SK-N-SH (cell line): Measurements from ENCODE around the gene PON3. TPM values are rescaled to one million over a fixed set of nuclear protein-coding genes. Genes with fewer than 3 reads are reported as not detected.

Experiments
- CTCF ChIA-PET: fragments of 300-600, 350-600 bp; formaldehyde crosslinking; extraction: SDS; loops from one replicate; lab custom pipeline; 2021; lab: Yijun Ruan, JAX
- POLR2A ChIA-PET: fragments of 350-600 bp; sonication (Branson Sonifier 250); formaldehyde crosslinking; extraction: SDS; loops from one replicate; lab custom pipeline; 2020; ENCODE audit warnings: antibody characterized with exemption, inconsistent platforms; lab: Yijun Ruan, JAX
- DNase-seq: peaks from one replicate; pipeline ENCODE4 v3.0.0; 2012
- H2AFZ ChIP-seq: fragments of 200-600 bp; sonication (generic); 2 replicates; pipeline ENCODE4 v1.8.1; 2016; ENCODE audit warnings: antibody characterized with exemption, mild to moderate bottlenecking, low read depth
- H3F3A ChIP-seq: fragments of 200-600 bp; sonication (generic); replicated peaks from 2 replicates; pipeline ENCODE3; 2016; ENCODE audit warnings: antibody characterized with exemption, mild to moderate bottlenecking; ENCODE audit not compliant: insufficient read depth
- H3K27ac ChIP-seq, 2 experiments: fragments of 200-500 bp in 1 of 2; fragments of 200-600 bp in 1 of 2; sonication (Bioruptor generic) in 1 of 2; sonication (generic), shearing (Covaris generic) in 1 of 2; 2 replicates each; pipeline versions ENCODE4 v1.5.1 to v1.6.1; 2014 to 2016; ENCODE audit warnings: low read depth in 2 of 2, inconsistent platforms in 1 of 2, low read length in 1 of 2, mild to moderate bottlenecking in 1 of 2, mixed read lengths in 1 of 2
- H3K27me3 ChIP-seq: fragments of 200-600 bp; sonication (generic), shearing (Covaris generic); 2 replicates; pipeline ENCODE4 v1.6.1; 2016; ENCODE audit warnings: mixed run types; ENCODE audit not compliant: insufficient read depth
- H3K36me3 ChIP-seq, 2 experiments: fragments of 200-500 bp in 1 of 2; fragments of 200-600 bp in 1 of 2; sonication (Bioruptor generic) in 1 of 2; sonication (generic) in 1 of 2; replicated peaks in 1 of 2; 2 replicates each; pipeline versions ENCODE3 to v1.5.1; 2014 to 2016; ENCODE audit warnings: low read length in 1 of 2, mild to moderate bottlenecking in 1 of 2; ENCODE audit not compliant: insufficient read depth in 2 of 2, control insufficient read depth in 1 of 2
- H3K4me1 ChIP-seq, 2 experiments: fragments of 200-500 bp in 1 of 2; fragments of 200-600 bp in 1 of 2; sonication (Bioruptor generic) in 1 of 2; sonication (generic), shearing (Covaris generic) in 1 of 2; 2 replicates each; pipeline versions ENCODE4 v1.5.1 to v1.6.1; 2014 to 2016; ENCODE audit warnings: low read depth in 1 of 2, low read length in 1 of 2, mixed run types in 1 of 2; ENCODE audit not compliant: insufficient read depth in 2 of 2, control insufficient read depth in 1 of 2
- H3K4me2 ChIP-seq: fragments of 200-600 bp; sonication (generic), shearing (Covaris generic); 2 replicates; pipeline ENCODE4 v1.6.1; 2017; ENCODE audit warnings: mixed run types
- H3K4me3 ChIP-seq, 2 experiments: fragments of 200-500 bp in 1 of 2; fragments of 200-600 bp in 1 of 2; sonication (Bioruptor generic) in 1 of 2; sonication (generic), shearing (Covaris generic) in 1 of 2; 2 replicates each; pipeline versions ENCODE4 v1.5.1 to v1.8.1; 2014 to 2016; ENCODE audit warnings: low read depth in 2 of 2, inconsistent platforms in 1 of 2, low read length in 1 of 2, mild to moderate bottlenecking in 1 of 2, mixed read lengths in 1 of 2, moderate library complexity in 1 of 2
- H3K79me2 ChIP-seq: fragments of 200-600 bp; sonication (generic); 2 replicates; pipeline ENCODE4 v1.8.1; 2017; ENCODE audit warnings: mild to moderate bottlenecking; ENCODE audit not compliant: insufficient read depth
- H3K9ac ChIP-seq: fragments of 200-600 bp; sonication (generic); 2 replicates; pipeline ENCODE4 v1.6.1; 2017; ENCODE audit warnings: mixed run types
- H3K9me2 ChIP-seq: fragments of 200-600 bp; sonication (generic); 2 replicates; pipeline ENCODE4 v1.6.1; 2017; ENCODE audit warnings: mixed run types
- H3K9me3 ChIP-seq: fragments of 200-600 bp; sonication (generic); 2 replicates; pipeline ENCODE4 v1.6.1; 2017; ENCODE audit warnings: mixed run types, mild to moderate bottlenecking, moderate library complexity
- H4K20me1 ChIP-seq: fragments of 200-600 bp; sonication (generic); 2 replicates; pipeline ENCODE4 v1.6.1; 2017; ENCODE audit warnings: mild to moderate bottlenecking, mixed run types; ENCODE audit not compliant: insufficient read depth
- CHD2 ChIP-seq: fragments of 150-350 bp; IDR thresholded peaks from 2 replicates; pipeline ENCODE4 v1.6.1; 2018; ENCODE audit warnings: low read length; ENCODE audit not compliant: partially characterized antibody
- ELF1 ChIP-seq: IDR thresholded peaks from 2 replicates; pipeline ENCODE4 v1.4.0; 2012
- EP300 ChIP-seq, 2 experiments: IDR thresholded peaks; 2 replicates each; pipeline versions ENCODE4 v1.4.0 to v1.6.1; 2012; ENCODE audit warnings: borderline replicate concordance in 1 of 2, low read depth in 1 of 2, low read length in 1 of 2
- FOXJ3 ChIP-seq: sonication (generic); formaldehyde crosslinking; IDR thresholded peaks from 2 replicates; pipeline ENCODE4 v1.5.1; 2020; ENCODE audit warnings: mild to moderate bottlenecking, missing genetic modification reagents
- FOXM1 ChIP-seq: IDR thresholded peaks from 2 replicates; pipeline ENCODE4 v1.4.0; 2012; ENCODE audit warnings: low read depth, mild to moderate bottlenecking
- GABPA ChIP-seq: IDR thresholded peaks from 2 replicates; pipeline ENCODE4 v1.4.0; 2012; ENCODE audit warnings: low read depth, mild to moderate bottlenecking
- GATA2 ChIP-seq: sonication (generic); formaldehyde crosslinking; IDR thresholded peaks from 2 replicates; pipeline ENCODE4 v1.5.0; 2020; ENCODE audit warnings: mild to moderate bottlenecking, missing genetic modification reagents
- MEF2A ChIP-seq: IDR thresholded peaks from 2 replicates; pipeline ENCODE4 v1.4.0; 2012; ENCODE audit warnings: low read depth, borderline replicate concordance
- NRF1 ChIP-seq: IDR thresholded peaks from 2 replicates; pipeline ENCODE4 v1.6.1; 2012; ENCODE audit warnings: low read depth, mild to moderate bottlenecking, low read length
- RAD21 ChIP-seq: IDR thresholded peaks from 2 replicates; pipeline ENCODE4 v1.6.1; 2012; ENCODE audit warnings: mild to moderate bottlenecking, low read length
- SMC3 ChIP-seq: IDR thresholded peaks from 2 replicates; pipeline ENCODE4 v1.6.1; 2012; ENCODE audit warnings: low read depth, low read length, improper control_type of control experiment
- TCF12 ChIP-seq: IDR thresholded peaks from 2 replicates; pipeline ENCODE4 v1.4.0; 2012
- YY1 ChIP-seq: IDR thresholded peaks from 2 replicates; pipeline ENCODE4 v1.4.0; 2012; ENCODE audit warnings: low read depth, mild to moderate bottlenecking
- WGBS: methylation state at CpG from one replicate; pipeline ENCODE4 v1.1.6; 2017; ENCODE audit warnings: low lambda C conversion rate; 5-methylcytosine and 5-hydroxymethylcytosine counted together
- polyA plus RNA-seq, 3 experiments: library from polyadenylated mRNA; depleted of rRNA; stranded (reverse); fragments of >200 nt; gene quantifications; 2 replicates each; pipeline ENCODE4 v1.2.3, GENCODE V29; 2012
- small RNA-seq, 7 experiments: library from RNA; depleted of rRNA; stranded (forward); fragments of <200 nt; gene quantifications; one replicate each; pipeline ENCODE3, GENCODE V24; 2012
- TF ChIP-seq, protein P1 (sequence below): fragments of 150-350 bp; IDR thresholded peaks from 2 replicates; pipeline ENCODE4 v1.6.1; 2016; ENCODE audit warnings: mild to moderate bottlenecking, low read depth, low read length
- TF ChIP-seq, protein P2 (sequence below): IDR thresholded peaks from 2 replicates; pipeline ENCODE4 v1.4.0; 2012; ENCODE audit warnings: low read depth, borderline replicate concordance
- TF ChIP-seq, protein P3 (sequence below): fragments of 150-350 bp; IDR thresholded peaks from 2 replicates; pipeline ENCODE4 v1.6.1; 2017; ENCODE audit warnings: antibody characterized with exemption, low read length, low read depth, borderline replicate concordance
- TF ChIP-seq, protein P4 (sequence below): IDR thresholded peaks from 2 replicates; pipeline ENCODE4 v1.4.0; 2012; ENCODE audit warnings: low read depth

Gene PON3
- polyA plus RNA-seq, 1 of the 3 experiments (the other 2 are of a cell fraction) = not detected

DNA sequence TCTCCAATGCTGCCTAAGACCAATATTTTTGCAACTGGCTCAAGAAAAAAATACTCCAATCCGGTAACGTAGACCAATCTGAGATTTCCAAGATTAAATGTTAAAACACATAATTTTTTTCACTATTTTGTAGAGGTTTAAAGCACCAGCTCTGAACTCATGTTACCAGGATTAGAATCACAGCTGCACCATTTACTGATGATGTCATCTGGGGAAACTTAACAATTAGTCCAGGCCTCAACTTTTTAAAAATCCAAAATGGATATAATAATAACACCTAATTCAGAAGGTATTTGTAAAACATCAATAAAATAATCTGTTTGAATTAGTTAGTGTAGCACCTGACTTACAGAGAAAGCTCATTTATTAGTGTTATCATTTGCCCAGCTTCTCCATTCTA, 86.2 kb downstream of the PON3 start:
- Histone ChIP-seq H4K20me1 (no peaks in the 10 kb centered on the region), H3K9me3 (no peaks in the 10 kb centered on the region), H3F3A (no peaks in the 10 kb centered on the region), H3K4me3 (no peak overlapping the region), H3K79me2 (no peaks in the 10 kb centered on the region), H3K27ac (no peak overlapping the region), H3K27me3 (no peaks in the 10 kb centered on the region; the same call in 1 of the 2 replicates), H3K4me1 (peaks cover 3 to 4% of the 10 kb centered on the region in 2 experiments; a peak in 2 of 4 replicates), H2AFZ (no peak overlapping the region), H3K9me2 (no peaks in the 10 kb centered on the region), H3K9ac (no peak overlapping the region), H3K4me2 (no peak overlapping the region), H3K36me3 (no peaks in the 10 kb centered on the region)
- WGBS = 79% methylated on average over 2 of the region's 2 CpGs
- ChIA-PET CTCF (interaction anchor here (0.6 to 1.6 kb wide), 5 partner anchors 13 to 1935 kb away, joined by 3 to 5 read pairs (median 3); no protein-coding TSS in a partner anchor), POLR2A (interaction anchor here (1.2 kb wide), 1 partner anchor 125 kb away, joined by 3 read pairs; the partner anchor contains the start of gene PON2)
- DNase-seq = no peak
- TF ChIP-seq GABPA = no peak
- TF ChIP-seq EP300 (IDR thresholded peaks at IDR 0.05; ENCODE audit: borderline replicate concordance in 1 of 2, low read depth in 1 of 2, low read length in 1 of 2) = no peak
- no peak for TF ChIP-seq TCF12
- no peak for TF ChIP-seq RAD21
- no peak for TF ChIP-seq ELF1
- TF ChIP-seq NRF1 = no peak
- TF ChIP-seq MEF2A = no peak
- TF ChIP-seq YY1 = no peak
- no peak for TF ChIP-seq FOXJ3 (CRISPR knock-in tag)
- TF ChIP-seq SMC3 = no peak
- no peak for TF ChIP-seq FOXM1
- TF ChIP-seq, protein P1, sequence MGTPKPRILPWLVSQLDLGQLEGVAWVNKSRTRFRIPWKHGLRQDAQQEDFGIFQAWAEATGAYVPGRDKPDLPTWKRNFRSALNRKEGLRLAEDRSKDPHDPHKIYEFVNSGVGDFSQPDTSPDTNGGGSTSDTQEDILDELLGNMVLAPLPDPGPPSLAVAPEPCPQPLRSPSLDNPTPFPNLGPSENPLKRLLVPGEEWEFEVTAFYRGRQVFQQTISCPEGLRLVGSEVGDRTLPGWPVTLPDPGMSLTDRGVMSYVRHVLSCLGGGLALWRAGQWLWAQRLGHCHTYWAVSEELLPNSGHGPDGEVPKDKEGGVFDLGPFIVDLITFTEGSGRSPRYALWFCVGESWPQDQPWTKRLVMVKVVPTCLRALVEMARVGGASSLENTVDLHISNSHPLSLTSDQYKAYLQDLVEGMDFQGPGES = no peak
- no peak for TF ChIP-seq GATA2 (CRISPR knock-in tag)
- TF ChIP-seq, protein P2, sequence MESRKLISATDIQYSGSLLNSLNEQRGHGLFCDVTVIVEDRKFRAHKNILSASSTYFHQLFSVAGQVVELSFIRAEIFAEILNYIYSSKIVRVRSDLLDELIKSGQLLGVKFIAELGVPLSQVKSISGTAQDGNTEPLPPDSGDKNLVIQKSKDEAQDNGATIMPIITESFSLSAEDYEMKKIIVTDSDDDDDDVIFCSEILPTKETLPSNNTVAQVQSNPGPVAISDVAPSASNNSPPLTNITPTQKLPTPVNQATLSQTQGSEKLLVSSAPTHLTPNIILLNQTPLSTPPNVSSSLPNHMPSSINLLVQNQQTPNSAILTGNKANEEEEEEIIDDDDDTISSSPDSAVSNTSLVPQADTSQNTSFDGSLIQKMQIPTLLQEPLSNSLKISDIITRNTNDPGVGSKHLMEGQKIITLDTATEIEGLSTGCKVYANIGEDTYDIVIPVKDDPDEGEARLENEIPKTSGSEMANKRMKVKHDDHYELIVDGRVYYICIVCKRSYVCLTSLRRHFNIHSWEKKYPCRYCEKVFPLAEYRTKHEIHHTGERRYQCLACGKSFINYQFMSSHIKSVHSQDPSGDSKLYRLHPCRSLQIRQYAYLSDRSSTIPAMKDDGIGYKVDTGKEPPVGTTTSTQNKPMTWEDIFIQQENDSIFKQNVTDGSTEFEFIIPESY = no peak
- TF ChIP-seq, protein P3, sequence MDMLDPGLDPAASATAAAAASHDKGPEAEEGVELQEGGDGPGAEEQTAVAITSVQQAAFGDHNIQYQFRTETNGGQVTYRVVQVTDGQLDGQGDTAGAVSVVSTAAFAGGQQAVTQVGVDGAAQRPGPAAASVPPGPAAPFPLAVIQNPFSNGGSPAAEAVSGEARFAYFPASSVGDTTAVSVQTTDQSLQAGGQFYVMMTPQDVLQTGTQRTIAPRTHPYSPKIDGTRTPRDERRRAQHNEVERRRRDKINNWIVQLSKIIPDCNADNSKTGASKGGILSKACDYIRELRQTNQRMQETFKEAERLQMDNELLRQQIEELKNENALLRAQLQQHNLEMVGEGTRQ = no peak
- TF ChIP-seq, protein P4, sequence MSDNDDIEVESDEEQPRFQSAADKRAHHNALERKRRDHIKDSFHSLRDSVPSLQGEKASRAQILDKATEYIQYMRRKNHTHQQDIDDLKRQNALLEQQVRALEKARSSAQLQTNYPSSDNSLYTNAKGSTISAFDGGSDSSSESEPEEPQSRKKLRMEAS = no peak
- no peak for TF ChIP-seq CHD2

Small RNAs within 50 kb of the gene (small RNA-seq; reads per million reads assigned to genes)
- 0 reads per million in 7 experiments for gene AC004022.2

Other genes starting within 250 kb of the PON3 start
- not detected in 2 replicates for gene PON1, start 71.8 kb downstream of the PON3 start, polyA plus RNA-seq (2012; rRNA removed)
- 125 and 162 TPM in 2 replicates for gene PON2, start 38.7 kb upstream of the PON3 start, polyA plus RNA-seq (2012; rRNA removed)
- not detected in 2 replicates for gene ASB4, start 89.6 kb upstream of the PON3 start, polyA plus RNA-seq (2012; rRNA removed)
- 0.10 and 0.13 TPM in 2 replicates for gene PDK4, start 200.1 kb upstream of the PON3 start, polyA plus RNA-seq (2012; rRNA removed)